Activated naive CD8-positive, alpha-beta T cell treated with anti-CD3 and anti-CD28 coated beads, Interleukin-2, amount 10 ng/mL, durations not matched to agents 7 days and 5 days (primary cell): ENCODE data around the gene UFC1. TPM values are rescaled to one million over a fixed set of nuclear protein-coding genes. Genes with fewer than 3 reads are reported as not detected.

Experiments
- ATAC-seq: fragments of 150-1000 bp; cut with Tn5 transposase; one replicate; pipeline ENCODE4 v1.10.0; 2021; ENCODE audit warnings: low read depth, moderate library complexity
- POLR2A ChIA-PET: fragments of 350-600 bp; sonication (Branson Sonifier 250); formaldehyde crosslinking; loops from one replicate; lab custom pipeline; 2021; ENCODE audit warnings: antibody characterized with exemption; lab: Charles Lee
- DNase-seq: peaks from one replicate; pipeline ENCODE4 v3.0.0; 2021
- H3K27ac Mint-ChIP-seq: one replicate; pipeline ENCODE4 v1.8.0; 2022; ENCODE audit warnings: mild to moderate bottlenecking, mixed read lengths
- H3K27me3 Mint-ChIP-seq: one replicate; pipeline ENCODE4 v1.8.0; 2022; ENCODE audit warnings: mild to moderate bottlenecking, moderate library complexity, mixed read lengths
- H3K36me3 Mint-ChIP-seq: one replicate; pipeline ENCODE4 v1.8.0; 2021; ENCODE audit warnings: mild to moderate bottlenecking, mixed read lengths
- H3K4me1 Mint-ChIP-seq: one replicate; pipeline ENCODE4 v1.8.0; 2021; ENCODE audit warnings: mixed read lengths
- H3K4me3 Mint-ChIP-seq: one replicate; pipeline ENCODE4 v1.8.0; 2022; ENCODE audit warnings: mild to moderate bottlenecking, moderate library complexity, mixed read lengths
- H3K9me3 Mint-ChIP-seq: one replicate; pipeline ENCODE4 v1.8.0; 2021; ENCODE audit warnings: mixed read lengths
- total RNA-seq, 2 experiments: library from RNA; stranded (reverse); gene quantifications; one replicate each; pipeline ENCODE4 v1.2.3, GENCODE V29; 2021

UFC1 gene
- total RNA-seq, 2 experiments from 2014 or later: 95.9 to 98.1 TPM

GRCh38 chr1:161122967-161123366, 30.8 kb upstream of the UFC1 start:
- Mint-ChIP-seq H3K27me3 (no peaks in the 10 kb centered on the region), H3K4me1 (peaks cover 29% of the 10 kb centered on the region), H3K4me3 (no peak overlapping the region), H3K36me3 (peaks cover 32% of the 10 kb centered on the region), H3K9me3 (no peaks in the 10 kb centered on the region), H3K27ac (no peak overlapping the region)
- ATAC-seq (no peak), DNase-seq (no peak)
- POLR2A ChIA-PET: interaction anchor here (1.3 to 1.8 kb wide), 3 partner anchors 10 to 77 kb away, joined by 3 to 5 read pairs (median 4); partner anchors contain the start of genes ARHGAP30, DEDD and USF1

GRCh38 chr1:161127649-161128048, 26.1 kb upstream of the UFC1 start:
- Mint-ChIP-seq H3K36me3 (peaks cover 45% of the 10 kb centered on the region), H3K27me3 (no peaks in the 10 kb centered on the region), H3K27ac (peak overlapping the region; percentile 28), H3K4me3 (no peak overlapping the region), H3K9me3 (no peaks in the 10 kb centered on the region), H3K4me1 (peaks cover 43% of the 10 kb centered on the region)
- no peak for DNase-seq
- no peak for ATAC-seq
- POLR2A ChIA-PET: interaction anchor here (1.6 kb wide), 1 partner anchor 10 kb away, joined by 7 read pairs; the partner anchor contains the start of genes NIT1 and PFDN2

DNA sequence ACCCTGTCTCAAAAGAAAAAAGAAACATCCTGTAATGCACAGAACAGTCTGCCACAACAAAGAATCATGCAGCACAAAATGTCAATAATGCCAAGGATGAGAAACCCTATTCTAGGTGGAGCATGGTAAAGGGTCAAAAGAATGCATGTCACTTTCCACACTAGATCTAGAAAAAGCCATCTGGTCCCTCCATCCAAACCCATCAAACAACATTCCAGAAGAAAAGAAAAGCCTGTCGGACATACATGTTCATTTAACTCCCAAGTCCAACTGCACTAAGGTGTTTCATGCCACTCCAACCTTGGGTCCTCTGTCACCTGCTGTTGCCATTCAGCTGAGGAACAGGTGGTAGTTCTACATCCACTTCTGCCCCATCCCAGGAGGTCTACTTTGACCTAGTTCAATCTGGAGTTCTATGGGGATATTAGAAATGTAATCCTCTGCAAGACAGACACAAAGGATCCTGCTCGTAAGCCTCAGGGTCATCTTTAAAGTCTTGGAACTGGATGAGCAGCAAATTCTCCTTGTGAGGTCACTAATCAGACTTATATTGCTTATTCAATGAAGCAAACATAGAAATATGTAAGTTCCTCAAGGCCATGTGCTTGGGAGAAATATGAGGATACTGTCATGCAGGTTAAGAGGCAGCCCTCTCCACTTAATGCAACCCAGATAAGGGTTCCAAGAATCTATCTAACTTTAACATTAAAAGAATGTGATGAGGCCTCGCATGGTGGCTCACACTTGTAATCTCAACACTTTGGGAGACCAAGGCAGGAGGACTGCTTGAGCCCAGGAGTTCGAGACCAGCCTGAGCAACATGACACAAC, 25.0 kb upstream of the UFC1 start:
- Mint-ChIP-seq H3K27ac (no peak overlapping the region), H3K9me3 (no peaks in the 10 kb centered on the region), H3K4me1 (peaks cover 43% of the 10 kb centered on the region), H3K4me3 (no peak overlapping the region), H3K27me3 (no peaks in the 10 kb centered on the region), H3K36me3 (peaks cover 38% of the 10 kb centered on the region)
- no peak for DNase-seq
- POLR2A ChIA-PET: interaction anchor here (1.7 kb wide), 1 partner anchor 11 kb away, joined by 4 read pairs; the partner anchor contains the start of genes NIT1 and PFDN2
- no peak for ATAC-seq

GRCh38 chr1:161130266-161130665, 23.5 kb upstream of the UFC1 start:
- POLR2A ChIA-PET: interaction anchor here (1.7 kb wide), 1 partner anchor 13 kb away, joined by 4 read pairs; the partner anchor contains the start of genes NIT1 and PFDN2
- no peak overlapping the region for H3K27ac Mint-ChIP-seq
- ATAC-seq (no peak), DNase-seq (no peak)
- H3K4me1 Mint-ChIP-seq: peaks cover 45% of the 10 kb centered on the region
- no peaks in the 10 kb centered on the region for H3K27me3 Mint-ChIP-seq
- peaks cover 36% of the 10 kb centered on the region for H3K36me3 Mint-ChIP-seq
- no peaks in the 10 kb centered on the region for H3K9me3 Mint-ChIP-seq
- H3K4me3 Mint-ChIP-seq: peak overlapping the region; percentile 9

DNA sequence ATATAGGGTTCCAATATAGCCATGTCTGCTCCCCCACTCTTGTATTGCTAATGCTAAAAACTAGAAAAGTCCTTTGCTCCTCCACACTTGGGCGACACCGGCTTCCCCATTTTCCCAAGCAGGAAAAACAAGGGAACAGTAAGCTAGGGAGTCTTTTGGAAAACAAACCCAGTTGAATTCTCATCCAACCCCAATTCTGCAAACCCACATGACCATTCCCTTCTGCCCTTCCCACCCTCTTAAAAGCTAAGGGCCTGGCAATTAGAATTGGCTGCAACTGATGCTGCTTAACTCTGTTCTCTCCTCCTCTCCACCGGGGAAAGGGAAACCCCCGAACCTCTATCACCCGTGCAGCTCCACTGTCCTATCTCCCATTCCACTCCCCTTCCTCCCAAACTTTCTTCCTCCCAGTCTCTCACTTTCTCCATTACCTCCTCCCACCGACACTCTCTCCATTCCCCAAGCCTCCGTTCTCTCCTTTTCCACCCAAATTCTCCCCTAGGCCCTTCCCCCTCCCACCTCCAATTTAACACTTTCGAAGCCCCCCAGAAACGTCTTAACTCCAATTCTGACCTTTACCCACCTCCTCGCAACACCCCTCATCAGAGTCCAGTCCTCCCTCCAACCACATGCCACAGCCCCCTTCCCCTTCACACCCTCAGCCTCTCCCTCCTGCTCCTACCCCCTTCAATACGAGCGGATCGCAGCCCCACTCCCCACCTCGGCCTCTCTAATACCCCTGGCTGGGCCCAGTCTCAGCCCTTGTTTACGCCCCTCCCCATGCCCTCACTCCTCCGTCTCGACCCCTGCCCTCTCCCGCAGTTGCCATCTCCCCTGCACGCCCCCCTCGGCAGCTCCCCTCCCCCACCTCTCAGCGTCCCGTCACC, 22.0 kb upstream of the UFC1 start:
- H3K36me3 Mint-ChIP-seq: peaks cover 30% of the 10 kb centered on the region
- H3K27ac Mint-ChIP-seq: no peak overlapping the region
- no peak for DNase-seq
- no peaks in the 10 kb centered on the region for H3K9me3 Mint-ChIP-seq
- H3K4me1 Mint-ChIP-seq: peaks cover 40% of the 10 kb centered on the region
- POLR2A ChIA-PET: interaction anchor here (0.6 to 2.4 kb wide), 13 partner anchors 10 to 118 kb away, joined by 3 to 15 read pairs (median 5); partner anchors contain the start of genes ARHGAP30, B4GALT3, F11R and PPOX
- no peak overlapping the region for H3K4me3 Mint-ChIP-seq
- no peaks in the 10 kb centered on the region for H3K27me3 Mint-ChIP-seq
- no peak for ATAC-seq

- Mint-ChIP-seq H3K4me1 (peaks cover 35% of the 10 kb centered on the region), H3K36me3 (peaks cover 22% of the 10 kb centered on the region)
Measured at GRCh38 chr1:161132410-161133219, 21.2 kb upstream of the UFC1 start, which contains the start of gene DEDD. Gene DEDD, minus strand, starts transcription at chr1:161132667. Its CDS starts 8,205 bp downstream, at chr1:161124462.

GRCh38 chr1:161133220-161133740, 20.5 kb upstream of the UFC1 start:
- Mint-ChIP-seq H3K27me3 (no peaks in the 10 kb centered on the region), H3K36me3 (peaks cover 16% of the 10 kb centered on the region), H3K27ac (no peak overlapping the region), H3K4me3 (no peak overlapping the region), H3K4me1 (peaks cover 30% of the 10 kb centered on the region), H3K9me3 (no peaks in the 10 kb centered on the region)
- no peak for ATAC-seq
- POLR2A ChIA-PET: interaction anchor here (0.6 to 2.6 kb wide), 14 partner anchors 8 to 125 kb away, joined by 3 to 15 read pairs (median 6); partner anchors contain the start of genes ARHGAP30, B4GALT3, F11R and PCP4L1
- no peak for DNase-seq

More at GRCh38 chr1:161132410-161133219, 21.2 kb upstream of the UFC1 start, which contains the start of gene DEDD:
- DNase-seq (peak; percentile 92), ATAC-seq (peak; percentile 98)
- Mint-ChIP-seq H3K4me3 (no peak within 1 kb of the TSS), H3K9me3 (no peaks in the 10 kb centered on the region), H3K27ac (no peak within 1 kb of the TSS), H3K27me3 (no peaks in the 10 kb centered on the region)
- POLR2A ChIA-PET: interaction anchor here (0.6 to 2.4 kb wide), 16 partner anchors 9 to 126 kb away, joined by 3 to 15 read pairs (median 4); partner anchors contain the start of genes ARHGAP30, B4GALT3, F11R and PCP4L1

DNA sequence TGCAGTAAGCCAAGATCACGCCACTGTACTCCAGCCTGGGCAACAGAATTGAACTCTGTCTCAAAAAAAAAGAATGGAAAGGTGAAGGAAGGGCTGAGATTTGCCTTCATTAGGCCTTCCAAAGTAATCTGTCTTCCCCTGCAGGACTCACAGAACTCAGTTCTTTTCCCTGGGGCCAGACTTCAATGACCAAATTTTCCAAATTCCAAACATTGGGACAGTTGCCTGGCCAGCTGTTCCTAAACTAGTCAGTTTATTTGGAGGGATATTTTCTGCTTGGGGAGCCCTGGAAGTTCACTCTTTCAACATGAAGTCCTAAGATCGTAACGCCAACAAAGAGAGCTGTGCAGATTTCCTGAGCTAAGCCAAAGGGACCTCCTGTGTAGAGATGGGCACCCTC, 15.9 kb upstream of the UFC1 start:
- no peak overlapping the region for H3K27ac Mint-ChIP-seq
- POLR2A ChIA-PET: interaction anchor here (0.6 to 2.2 kb wide), 3 partner anchors 16 to 69 kb away, joined by 3 to 6 read pairs (median 3); partner anchors contain the start of gene UFC1
- H3K9me3 Mint-ChIP-seq: no peaks in the 10 kb centered on the region
- H3K4me1 Mint-ChIP-seq: peaks cover 5% of the 10 kb centered on the region
- H3K36me3 Mint-ChIP-seq: peaks cover 2% of the 10 kb centered on the region
- ATAC-seq: no peak
- H3K27me3 Mint-ChIP-seq: no peaks in the 10 kb centered on the region
- DNase-seq: no peak
- no peak overlapping the region for H3K4me3 Mint-ChIP-seq

DNA sequence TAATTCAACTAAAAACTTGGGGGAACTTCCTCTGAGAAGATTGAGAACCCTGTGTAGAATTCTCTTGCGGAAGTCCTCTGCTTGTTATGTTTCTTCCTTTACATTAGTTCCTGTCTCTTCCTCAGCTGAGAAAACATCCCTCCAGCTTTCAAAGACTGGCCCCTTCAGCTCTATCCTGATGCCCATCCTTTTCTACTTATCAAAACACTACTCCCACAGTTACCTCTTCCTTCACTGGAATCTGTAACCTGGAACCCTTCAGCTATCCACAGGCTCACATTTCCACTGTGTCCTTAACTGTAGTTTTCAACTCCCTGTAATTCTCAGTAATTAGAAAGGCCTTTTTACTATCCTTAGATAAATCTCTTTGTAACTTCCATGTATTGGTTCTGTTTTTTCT, 15.3 kb upstream of the UFC1 start:
- Mint-ChIP-seq H3K4me3 (no peak overlapping the region), H3K4me1 (peaks cover 5% of the 10 kb centered on the region), H3K27ac (peak overlapping the region; percentile 37), H3K27me3 (no peaks in the 10 kb centered on the region), H3K36me3 (peaks cover 2% of the 10 kb centered on the region), H3K9me3 (no peaks in the 10 kb centered on the region)
- ATAC-seq (no peak), DNase-seq (no peak)
- POLR2A ChIA-PET: interaction anchor here (0.6 to 2.2 kb wide), 3 partner anchors 15 to 69 kb away, joined by 3 to 6 read pairs (median 3); partner anchors contain the start of gene UFC1

DNA sequence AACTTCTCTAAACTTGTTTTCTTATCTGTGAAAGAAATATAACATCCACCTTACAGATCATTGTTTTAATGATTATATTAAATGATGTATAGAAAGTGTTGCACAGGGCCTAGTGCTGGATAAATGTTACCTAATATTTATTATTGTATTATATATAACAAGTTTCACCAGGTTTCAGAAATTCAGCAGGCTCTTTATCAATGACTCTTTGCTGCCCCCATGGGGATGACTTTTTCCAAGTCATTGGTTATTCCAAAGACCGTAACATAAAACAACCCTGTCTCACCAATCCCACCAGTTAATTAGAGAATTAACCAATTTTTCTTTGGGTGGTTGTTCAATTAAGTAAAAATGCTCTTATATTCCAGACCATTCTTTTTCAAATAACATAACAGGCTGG, 14.0 kb upstream of the UFC1 start:
- peaks cover 2% of the 10 kb centered on the region for H3K36me3 Mint-ChIP-seq
- H3K27me3 Mint-ChIP-seq: no peaks in the 10 kb centered on the region
- POLR2A ChIA-PET: interaction anchor here (0.7 kb wide), 1 partner anchor 26 kb away, joined by 3 read pairs; the partner anchor contains the start of gene PPOX
- ATAC-seq (no peak), DNase-seq (no peak)
- no peak overlapping the region for H3K27ac Mint-ChIP-seq
- peaks cover 5% of the 10 kb centered on the region for H3K4me1 Mint-ChIP-seq
- H3K4me3 Mint-ChIP-seq: no peak overlapping the region
- H3K9me3 Mint-ChIP-seq: no peaks in the 10 kb centered on the region

GRCh38 chr1:161140755-161141400, 12.9 kb upstream of the UFC1 start:
- Mint-ChIP-seq H3K27ac (no peak overlapping the region), H3K4me3 (no peak overlapping the region), H3K4me1 (peaks cover 3% of the 10 kb centered on the region), H3K27me3 (no peaks in the 10 kb centered on the region), H3K9me3 (no peaks in the 10 kb centered on the region), H3K36me3 (peaks cover 1% of the 10 kb centered on the region)
- ATAC-seq (no peak), DNase-seq (no peak)
- POLR2A ChIA-PET: interaction anchor here (0.5 to 1.3 kb wide), 5 partner anchors 8 to 101 kb away, joined by 3 to 5 read pairs (median 4); partner anchors contain the start of gene DEDD
